HG02759 (cell line): ENCODE data around the gene NOXA1.
"Not testable (repeated sequence)": the region's sequence is repeated elsewhere in the genome, so short reads cannot be mapped to it uniquely, and the experiment has no call there.

ENCODE experiments used
- ATAC-seq: cut with Tn5 transposase; IDR thresholded peaks from one replicate; pipeline ENCODE4 v1.9.1; 2021; ENCODE audit warnings: mild to moderate bottlenecking, moderate library complexity; ENCODE audit not compliant: unreplicated experiment

NOXA1 gene

DNA sequence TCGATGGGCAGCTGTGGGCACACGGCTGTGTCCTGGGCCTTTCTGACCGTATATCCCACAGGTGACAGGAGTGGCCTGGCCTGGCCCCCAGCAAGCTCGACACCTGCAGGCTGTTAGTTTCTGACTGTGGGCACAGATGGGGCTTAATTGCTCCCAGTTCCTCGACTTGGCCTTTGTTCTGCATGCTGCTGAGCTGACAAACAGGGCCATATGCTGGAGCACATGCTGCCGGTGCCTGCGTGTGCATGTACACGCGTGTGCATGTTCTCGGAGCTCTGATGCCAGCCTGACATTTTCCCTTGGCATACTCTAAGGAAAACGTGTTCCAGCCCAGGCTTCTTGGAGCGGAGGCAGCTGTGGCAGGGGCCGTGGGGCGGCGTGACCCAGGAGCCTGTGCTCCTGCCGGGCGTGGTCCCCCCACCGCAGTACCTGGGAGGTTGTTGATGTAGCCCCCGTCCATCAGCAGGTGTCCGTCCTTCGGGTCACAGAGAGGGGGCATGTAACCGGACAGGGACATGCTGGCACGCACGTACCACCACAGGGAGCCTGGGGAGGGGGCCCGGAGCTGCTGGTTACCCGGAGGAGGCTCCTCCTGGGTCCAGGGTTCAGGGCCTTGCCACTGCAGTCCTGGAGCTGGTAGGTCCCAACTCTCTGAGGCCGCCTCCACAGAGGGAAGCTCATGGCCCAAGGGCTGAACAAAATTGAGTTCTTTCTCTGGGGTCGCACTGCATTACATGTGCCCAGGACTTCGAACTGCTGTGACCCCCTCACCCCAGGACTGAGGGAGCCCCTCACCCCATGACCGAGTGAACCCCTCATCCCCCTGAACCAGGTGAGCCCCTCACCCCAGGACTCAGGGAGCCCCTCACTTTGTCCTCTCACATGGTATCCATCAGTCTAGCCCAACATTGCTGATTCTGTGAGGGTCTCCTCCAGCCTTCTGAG, 40.1 kb downstream of the NOXA1 start:
- no peak for ATAC-seq

DNA sequence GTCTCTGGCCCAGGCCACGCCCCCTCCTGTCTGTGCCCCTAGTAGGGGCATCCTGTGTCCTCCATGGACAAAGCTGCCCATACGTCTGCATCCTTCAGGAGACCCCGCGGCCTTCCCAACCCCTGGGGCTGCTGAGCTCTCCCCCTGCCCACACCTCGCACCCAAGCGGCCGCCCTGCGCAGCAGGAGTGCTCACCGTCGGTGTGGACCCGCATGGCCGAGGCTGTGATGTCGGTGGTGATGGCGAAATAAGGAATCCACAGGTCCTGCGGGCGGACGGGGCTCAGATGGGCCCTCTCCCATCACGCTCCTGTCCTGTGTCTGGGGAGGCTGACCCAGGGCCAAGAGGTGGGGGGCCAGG, 40.7 kb downstream of the NOXA1 start:
- no peak for ATAC-seq

DNA sequence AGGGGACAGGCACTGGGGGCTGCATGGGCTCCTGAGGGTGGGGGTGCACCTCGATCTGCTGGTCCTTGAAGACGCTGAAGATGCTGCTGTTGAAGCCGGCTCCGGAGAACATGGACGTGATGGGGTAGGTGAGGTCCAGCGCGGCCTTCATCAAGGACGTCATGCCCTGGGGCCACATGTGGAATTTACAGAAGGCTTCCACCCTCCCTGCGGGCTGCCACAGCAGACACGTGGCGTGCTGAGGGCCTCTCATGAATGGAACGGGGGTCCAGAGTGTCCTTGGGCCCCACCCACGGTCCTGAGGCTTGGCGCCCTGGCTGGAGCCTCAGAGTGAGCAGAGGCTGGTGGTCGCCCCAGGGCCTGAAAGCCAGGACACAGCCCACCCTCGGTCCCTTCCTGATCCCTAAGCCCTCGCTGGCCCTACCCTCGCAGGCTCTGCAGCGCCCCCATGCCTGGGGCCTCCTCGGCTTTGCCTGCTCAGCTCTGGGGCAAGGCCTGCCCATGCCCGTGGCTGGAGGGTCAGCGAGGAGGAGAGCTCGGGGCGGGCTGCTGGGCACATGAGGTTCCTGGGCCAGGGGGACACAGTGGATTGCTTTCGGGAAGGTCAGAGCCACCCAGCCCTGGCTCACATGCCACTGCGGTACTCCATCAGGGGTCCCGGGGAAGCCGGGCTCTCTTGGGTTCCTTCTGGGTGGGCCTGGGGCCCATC, 41.3 kb downstream of the NOXA1 start:
- no peak for ATAC-seq

DNA sequence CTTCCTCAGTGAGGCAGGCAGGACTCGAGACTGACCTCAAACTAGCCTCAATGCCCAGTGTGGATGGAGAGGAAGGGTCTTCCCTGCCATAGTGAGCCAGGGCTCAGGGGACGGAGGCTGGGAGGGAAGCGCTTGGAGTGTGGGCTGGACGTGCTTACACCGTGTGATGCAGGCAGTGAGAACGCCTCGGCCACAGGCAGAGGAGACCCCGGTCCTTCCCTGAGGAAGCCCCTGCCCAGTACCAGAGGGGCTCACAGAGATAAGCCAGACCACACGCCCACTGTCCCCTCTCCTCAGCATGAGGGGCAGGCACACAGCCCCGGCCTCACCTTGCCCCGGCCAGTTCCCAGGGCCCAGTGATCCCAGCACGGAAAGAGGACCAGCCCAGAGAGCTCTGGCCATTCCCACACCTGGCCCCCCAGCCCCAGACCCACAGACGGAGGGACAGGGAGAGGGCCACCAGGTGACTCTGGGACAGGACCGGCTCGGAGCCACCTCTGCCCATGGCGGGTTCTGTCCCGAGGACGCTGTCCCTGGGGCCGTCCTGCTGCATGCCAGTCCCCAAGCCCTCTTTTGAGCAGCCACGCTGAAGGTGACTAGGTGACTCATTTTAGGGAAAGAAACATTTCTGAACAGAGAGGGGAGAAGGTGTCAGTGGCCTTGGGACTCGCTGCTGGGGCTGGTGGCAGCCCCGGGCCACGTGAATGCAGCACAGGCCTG, 42.0 kb downstream of the NOXA1 start:
- no peak for ATAC-seq

DNA sequence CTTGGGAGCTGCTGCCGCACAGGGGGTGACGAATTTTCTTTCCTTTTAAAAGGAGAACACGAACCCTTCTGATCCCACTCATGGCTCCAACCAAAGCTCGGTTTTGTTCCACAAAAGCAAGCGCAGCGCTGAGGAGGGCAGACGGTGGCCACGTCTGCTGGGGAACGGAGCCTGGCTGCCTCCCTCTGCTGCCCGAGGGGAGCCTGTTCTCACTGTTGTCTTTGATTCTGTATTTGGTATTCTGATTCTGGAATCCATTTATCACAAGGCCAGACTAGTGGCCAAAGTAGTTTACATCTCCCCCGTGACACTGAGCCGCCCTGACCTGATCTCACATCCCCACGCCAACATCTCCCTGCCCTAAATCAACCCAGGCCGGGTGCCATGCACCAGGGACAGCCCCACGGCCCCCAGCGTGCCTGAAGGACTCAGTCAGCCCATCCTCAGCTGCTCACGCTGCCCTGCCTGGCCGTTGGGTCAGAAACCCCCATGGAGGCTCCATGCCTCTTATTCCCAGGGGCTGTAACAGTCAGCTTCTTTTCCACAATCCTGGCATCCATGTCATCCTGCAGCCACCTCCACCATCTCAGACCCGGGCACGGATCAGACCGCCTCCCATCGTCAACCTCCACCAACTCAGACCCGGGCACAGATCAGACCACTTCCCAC, 42.7 kb downstream of the NOXA1 start:
- no peak for ATAC-seq

DNA sequence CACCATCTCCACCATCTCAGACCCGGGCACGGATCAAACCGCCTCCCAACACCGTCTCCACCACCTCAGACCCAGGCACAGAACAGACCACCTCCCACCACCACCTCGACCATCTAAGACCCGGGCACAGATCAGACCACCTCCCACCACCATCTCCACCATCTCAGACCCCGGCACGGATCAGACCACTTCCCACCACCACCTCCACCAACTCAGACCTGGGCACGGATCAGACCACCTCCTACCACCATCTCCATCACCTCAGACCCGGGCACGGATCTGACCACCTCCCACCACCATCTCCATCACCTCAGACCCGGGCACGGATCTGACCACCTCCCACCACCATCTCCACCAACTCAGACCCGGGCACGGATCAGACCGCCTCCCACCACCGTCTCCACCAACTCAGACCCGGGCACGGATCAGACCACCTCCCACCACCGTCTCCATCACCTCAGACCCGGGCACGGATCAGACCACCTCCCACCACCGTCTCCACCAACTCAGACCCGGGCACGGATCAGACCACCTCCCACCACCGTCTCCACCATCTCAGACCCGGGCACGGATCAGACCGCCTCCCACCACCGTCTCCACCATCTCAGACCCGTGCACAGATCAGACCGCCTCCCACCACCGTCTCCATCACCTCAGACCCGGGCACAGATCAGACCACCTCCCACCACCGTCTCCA, 43.3 kb downstream of the NOXA1 start:
- ATAC-seq = not testable (repeated sequence)

DNA sequence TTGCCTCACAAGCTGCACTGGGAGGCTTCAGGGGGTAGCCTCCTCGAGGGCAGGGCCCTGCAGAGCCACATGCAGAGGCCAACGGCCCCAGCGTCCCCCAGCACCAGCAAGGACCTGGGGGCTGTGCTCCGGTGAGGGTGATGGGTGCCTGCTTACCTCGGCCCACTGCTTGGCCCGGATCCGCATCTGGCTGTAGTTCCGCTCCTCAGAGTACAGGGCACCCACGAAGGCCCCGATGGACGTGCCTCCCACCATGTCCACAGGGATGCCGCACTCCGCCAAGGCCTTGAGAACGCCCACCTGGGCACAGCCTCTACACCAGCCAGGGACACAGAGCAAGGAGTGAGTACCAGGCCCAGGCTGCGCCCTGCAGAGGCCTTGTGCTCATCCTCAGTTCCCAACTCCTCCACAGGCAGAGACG, 44.0 kb downstream of the NOXA1 start:
- ATAC-seq = no peak

DNA sequence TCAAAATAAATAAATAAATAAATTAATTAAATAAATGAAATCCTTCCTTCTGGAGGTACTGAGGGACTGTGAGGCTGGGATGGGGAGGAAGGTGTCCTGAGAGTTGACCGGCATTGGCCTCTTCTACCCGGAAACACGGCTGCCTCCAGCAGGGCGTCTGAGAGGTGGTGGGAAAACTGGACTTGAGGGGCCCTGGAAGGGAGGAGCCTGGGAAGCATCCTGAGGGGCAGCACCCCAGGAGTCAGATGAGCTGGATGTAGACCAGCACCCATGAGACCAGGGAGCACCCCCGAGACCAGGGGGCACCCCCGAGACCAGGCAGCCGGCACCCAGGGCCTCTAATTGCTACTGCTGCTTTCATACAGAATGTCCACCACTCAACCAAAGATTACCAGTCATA, 44.7 kb downstream of the NOXA1 start:
- no peak for ATAC-seq

DNA sequence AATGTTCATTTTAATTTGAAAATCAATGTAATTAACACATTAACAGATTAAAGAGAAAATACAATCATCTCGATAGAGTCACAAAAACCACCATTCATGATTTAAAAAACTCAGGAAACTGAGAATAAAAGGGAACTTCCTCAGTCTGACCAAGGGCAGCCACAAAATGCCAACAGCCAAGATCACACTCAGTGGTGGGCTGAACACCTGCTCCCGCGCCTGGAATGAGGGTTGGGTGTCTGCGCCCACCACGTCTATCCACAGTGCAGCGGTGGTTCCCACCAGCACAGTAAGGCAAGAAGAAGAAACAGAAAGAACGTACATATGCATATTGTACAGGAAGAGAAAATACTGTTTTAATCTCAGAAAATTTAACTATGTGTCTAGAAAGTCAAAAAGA, 47.6 kb downstream of the NOXA1 start:
- ATAC-seq = no peak

DNA sequence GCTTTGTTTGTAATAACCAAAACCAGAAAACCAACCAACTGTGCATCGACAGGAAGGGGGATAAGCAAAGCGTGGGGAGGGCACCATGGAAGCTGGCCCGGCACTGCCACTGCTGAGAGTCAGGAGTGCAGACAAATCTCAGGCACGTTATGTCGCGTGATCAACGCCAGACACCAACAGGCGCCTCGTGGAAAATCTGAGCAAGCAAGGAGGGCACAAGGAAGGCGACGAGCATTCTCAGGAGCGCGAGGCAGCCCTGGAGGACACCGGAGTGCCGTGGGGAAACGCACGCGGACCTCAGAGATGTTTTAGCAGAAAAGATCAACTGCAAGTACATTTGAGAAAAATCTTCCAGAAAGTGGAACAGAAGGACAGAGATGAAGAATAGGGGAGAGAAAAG, 51.1 kb downstream of the NOXA1 start:
- ATAC-seq = no peak

DNA sequence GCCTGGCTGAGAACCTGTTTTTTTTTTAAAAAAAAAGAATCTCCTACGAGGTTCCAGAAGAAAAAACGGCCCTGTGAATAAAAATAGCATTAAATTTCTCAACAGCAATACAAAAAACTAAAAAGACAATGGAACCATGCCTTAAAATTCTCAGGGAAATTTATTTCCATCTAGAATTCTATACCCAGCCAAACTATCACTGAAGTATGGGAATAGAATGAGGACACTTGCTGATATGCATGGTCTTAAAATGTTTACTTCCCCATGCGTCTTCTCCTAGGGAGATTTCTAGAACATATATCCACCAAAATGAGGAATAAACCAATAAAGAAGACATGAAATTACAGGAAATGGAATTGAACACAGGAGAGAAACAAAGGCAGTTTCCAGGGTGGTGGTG, 52.5 kb downstream of the NOXA1 start:
- no peak for ATAC-seq

DNA sequence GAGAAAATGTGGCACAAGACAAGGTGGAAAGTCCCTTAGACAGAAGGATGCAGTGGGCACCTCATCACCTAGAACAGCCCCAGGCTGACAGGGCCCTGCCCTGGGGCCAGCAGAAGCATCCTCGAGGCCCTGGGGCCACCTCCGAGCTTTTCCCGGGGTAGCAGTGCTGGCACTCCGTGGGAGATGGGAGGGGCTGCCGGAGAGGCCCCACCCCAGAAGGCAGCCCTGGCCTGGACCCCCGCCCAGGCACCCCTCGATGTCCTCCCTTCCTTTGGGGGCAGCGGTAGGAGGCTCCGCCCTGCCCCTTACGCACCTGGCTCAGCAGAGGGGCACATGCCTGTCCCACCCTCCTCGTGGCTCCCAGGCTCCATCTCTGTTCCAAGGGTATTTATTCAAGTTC, 53.7 kb downstream of the NOXA1 start:
- ATAC-seq = no peak

DNA sequence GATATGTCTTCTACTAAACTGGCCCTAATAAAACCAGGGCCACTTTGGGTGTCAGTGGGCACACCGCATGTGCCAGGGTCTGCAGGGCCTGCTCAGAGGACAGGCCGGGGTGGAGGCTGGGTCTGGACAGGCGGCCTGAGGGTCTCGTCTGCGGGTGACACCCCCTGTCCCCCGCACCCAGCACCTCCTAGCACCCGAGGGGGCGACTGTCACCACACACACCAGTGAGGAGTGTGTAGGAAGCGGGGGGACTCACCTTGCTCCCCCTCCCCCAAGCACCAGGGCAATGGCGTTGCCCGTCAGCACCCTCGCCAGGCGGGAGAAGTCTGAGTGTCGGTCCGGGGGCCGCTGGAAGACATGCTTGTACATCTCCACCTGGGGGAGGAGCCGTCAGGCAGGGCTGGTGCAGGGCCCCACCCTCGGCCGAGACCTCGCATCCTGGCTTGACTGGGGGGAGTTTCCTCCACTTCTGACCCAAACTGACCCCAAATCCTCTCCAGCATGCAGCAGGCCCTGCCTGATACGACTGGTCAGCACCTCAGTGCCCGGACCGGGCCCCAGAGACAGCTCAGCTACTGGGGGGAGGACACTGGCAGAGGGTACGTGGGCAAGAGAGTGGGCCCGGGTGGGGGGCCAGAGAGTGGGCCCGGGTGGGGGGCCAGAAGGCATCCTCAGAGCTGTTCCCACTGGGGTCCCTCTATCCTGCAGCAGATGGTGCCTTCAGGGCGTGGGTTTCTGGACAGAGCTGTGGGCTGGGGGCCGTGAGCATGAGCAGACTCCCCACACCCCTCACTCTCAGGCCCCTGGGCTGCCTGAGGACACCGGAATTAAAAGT, 54.8 kb downstream of the NOXA1 start:
- no peak for ATAC-seq

DNA sequence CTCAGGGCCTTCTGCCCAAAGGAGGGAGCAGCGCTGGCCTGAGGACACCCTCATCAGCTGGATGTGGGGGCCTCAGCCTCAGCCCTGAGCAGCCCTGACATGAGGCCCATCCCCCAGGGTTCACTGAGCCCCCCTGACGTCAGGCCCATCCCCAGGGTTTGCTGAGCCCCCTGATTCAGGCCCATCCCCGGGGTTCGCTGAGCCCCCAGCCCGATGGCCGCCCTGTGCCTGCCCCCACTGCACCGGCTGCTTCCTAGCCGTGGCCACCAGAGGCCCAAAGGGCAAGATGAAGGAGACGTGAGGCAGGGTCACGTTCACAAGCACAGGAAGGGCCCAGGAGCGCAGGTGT, 55.4 kb downstream of the NOXA1 start:
- no peak for ATAC-seq

DNA sequence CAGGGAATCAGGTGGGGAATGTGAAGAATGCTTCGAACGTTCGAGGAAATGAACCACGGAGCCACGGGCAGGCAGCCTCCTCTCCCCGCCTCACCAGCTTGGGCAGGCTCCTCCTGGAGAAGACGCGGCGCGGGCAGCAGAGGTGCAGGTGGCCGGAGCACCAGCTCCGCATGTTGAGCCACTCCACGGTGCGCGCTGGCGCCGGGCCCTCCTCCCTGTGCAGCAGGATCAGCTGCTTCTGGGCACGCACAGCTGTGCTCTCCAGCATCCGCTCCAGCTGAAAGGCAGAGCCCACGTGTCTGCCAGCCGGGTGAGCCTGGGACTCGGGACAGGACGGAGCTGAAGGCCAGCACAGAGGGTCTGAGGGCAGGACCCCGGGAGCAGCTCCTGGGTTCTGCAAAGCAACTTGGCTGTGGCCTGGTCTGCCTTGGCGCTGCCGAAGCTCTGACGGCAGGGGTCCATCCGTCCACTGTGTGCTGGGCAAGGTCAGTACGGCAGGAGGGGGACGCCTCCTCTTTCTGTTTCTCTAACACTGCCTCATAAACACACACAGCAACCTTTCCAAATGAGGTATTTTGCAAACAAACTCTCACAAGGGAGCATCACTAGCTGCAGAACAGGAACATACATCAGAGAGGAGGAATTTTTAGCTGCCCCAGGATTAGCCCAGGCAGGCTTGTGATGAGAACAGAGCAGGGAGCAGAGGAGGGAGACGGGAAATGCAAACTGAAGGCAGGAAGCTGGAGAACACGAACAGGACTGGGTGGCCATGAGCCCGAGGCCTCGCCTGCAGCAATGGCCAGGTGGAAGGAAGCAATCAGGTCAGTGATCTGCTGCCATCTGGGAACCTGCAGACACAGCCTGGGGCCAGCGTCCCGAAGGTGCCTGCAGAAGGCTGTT, 56.0 kb downstream of the NOXA1 start:
- no peak for ATAC-seq

DNA sequence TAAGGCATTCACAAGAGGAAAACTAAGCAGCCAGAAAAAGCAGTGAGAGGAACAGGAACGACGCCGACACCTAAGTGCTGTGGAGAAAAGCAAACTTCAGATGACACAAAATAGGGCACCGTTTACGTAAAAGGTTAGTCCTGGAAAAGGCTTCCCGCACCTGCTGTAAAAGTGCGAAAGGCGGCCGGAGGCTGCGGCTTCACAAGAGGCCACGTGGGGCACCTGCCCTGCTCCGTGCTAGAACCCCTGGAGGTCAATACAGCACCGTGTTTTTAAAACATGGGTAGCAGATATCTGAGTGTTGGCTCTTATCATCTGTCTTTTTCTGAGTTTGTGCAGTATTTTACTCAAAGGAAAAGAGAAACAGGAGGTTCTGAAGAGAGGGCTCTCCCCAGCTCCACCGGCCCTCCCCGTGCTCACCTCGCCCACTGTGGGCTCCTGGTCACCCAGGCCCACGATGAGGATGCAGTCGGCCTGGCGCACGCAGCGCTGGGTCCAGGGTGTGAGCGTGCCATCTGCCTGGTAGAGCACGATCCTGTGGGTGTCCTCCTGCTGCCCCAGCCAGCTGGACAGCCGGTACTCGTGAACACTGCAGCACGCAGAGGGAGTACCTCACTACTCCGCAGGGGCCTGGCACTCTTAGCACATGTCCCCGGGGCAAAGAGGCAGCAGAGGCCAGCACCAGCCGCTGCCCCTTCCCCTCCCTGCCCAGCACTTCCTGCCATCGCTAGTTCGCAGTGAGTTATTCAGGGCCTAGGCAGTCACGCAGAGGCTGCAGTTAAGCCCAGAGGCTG, 56.9 kb downstream of the NOXA1 start:
- no peak for ATAC-seq

DNA sequence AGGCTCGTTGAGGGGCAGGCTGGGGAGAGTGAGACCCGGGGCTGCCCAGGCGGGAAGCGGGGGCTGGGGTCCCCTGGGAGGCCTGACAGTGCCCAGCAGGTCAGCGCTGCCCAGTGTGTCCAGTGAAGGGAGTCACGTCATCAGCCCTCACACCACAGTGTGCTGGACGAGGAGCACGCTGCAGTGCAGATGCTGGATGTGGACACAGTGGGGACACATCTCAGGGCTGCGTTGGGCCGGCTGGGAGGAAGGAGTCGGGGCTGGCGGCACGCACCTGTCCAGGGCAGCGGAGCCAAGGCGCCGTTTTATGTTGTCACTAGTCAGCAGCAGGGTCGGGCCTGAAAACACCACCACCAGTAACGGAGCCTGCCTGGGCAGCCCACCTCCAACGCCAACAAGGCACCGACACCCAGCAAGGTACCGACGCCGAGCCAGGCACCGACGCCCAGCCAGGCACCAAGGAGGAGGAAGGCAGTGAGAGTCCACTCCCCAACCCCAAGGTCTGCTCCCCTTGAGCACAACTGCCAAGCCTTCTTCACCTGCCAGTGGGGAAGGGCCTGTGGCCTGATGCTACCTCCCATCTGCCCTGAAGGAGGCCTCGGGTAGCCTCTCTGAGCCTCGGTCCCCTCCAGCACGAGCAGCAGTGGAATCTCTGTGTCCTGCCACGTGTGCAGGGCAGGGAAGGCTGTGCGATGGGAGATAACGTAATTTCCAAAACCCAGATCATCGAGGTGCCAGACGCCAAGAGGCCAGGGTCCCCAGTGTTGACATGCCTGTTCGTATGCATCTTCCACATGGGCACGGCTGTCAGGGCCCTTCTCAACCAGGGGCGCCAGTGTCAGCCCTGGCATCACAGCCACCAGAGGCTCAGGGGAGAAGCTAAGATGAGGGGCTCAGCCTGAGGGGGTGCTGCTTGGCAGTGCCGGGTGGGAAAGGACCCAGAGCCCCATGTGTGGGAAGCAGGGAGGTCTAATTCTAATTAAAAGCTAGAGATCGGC, 57.8 kb downstream of the NOXA1 start:
- ATAC-seq = no peak
